Type B pancreatic cell (in vitro differentiated cells): ENCODE results near the gene PPIF. TPM values are rescaled to one million over a fixed set of nuclear protein-coding genes. Genes with fewer than 3 reads are reported as not detected.

ENCODE experiments used
- DNase-seq: peaks from one replicate; pipeline ENCODE4 v3.0.0; 2021; ENCODE audit warnings: mixed read lengths; ENCODE audit not compliant: unreplicated experiment; ENCODE audit errors: extremely low spot score
- H3K27ac Mint-ChIP-seq: 2 replicates; pipeline ENCODE4 v1.8.0; 2021; ENCODE audit warnings: mild to moderate bottlenecking, mixed read lengths
- H3K27me3 Mint-ChIP-seq: 2 replicates; pipeline ENCODE4 v1.8.0; 2021; ENCODE audit warnings: mixed read lengths
- H3K36me3 Mint-ChIP-seq: 2 replicates; pipeline ENCODE4 v1.8.0; 2021; ENCODE audit warnings: mixed read lengths
- H3K4me1 Mint-ChIP-seq: one replicate; pipeline ENCODE4 v1.8.0; 2021; ENCODE audit warnings: mixed read lengths; ENCODE audit not compliant: unreplicated experiment
- H3K4me3 Mint-ChIP-seq: 2 replicates; pipeline ENCODE4 v1.8.0; 2021; ENCODE audit warnings: mild to moderate bottlenecking, mixed read lengths
- H3K9me3 Mint-ChIP-seq: 2 replicates; pipeline ENCODE4 v1.8.0; 2021; ENCODE audit warnings: mixed read lengths
- total RNA-seq: library from RNA; stranded (reverse); gene quantifications from 2 replicates; pipeline ENCODE4 v1.2.1, GENCODE V29; 2021; ENCODE audit warnings: low replicate concordance
- TF ChIP-seq, protein P1 (sequence below): fragments of 200-600 bp; sonication (generic); conservative IDR thresholded peaks from 2 replicates; pipeline ENCODE4 v1.5.0; 2021; ENCODE audit warnings: antibody characterized with exemption, mild to moderate bottlenecking

The PPIF gene
- total RNA-seq, 1 donor from 2014 or later = 67.5 TPM

DNA sequence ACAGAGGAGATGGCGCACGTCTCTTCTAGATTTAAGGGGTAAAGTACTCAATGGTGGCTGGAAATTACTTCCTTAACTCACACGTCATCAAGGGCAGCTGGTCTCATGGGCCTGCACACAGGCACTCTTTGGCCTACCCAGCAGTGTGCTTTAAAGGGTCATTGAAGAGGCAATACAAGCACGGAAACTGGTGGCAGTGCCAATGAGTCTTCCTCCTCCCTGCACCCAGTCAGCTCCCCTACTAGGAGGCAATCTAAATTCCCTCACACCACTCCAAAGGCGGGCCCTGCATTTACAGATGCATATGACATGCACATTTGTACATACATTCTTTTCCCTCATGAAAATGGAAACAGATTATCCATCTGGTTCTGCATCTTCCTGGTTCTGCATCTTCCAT lies 47.4 kb downstream of the PPIF start:
- DNase-seq = no peak
- H3K4me1 Mint-ChIP-seq = peaks cover 39% of the 10 kb centered on the region
- TF ChIP-seq, protein P1, sequence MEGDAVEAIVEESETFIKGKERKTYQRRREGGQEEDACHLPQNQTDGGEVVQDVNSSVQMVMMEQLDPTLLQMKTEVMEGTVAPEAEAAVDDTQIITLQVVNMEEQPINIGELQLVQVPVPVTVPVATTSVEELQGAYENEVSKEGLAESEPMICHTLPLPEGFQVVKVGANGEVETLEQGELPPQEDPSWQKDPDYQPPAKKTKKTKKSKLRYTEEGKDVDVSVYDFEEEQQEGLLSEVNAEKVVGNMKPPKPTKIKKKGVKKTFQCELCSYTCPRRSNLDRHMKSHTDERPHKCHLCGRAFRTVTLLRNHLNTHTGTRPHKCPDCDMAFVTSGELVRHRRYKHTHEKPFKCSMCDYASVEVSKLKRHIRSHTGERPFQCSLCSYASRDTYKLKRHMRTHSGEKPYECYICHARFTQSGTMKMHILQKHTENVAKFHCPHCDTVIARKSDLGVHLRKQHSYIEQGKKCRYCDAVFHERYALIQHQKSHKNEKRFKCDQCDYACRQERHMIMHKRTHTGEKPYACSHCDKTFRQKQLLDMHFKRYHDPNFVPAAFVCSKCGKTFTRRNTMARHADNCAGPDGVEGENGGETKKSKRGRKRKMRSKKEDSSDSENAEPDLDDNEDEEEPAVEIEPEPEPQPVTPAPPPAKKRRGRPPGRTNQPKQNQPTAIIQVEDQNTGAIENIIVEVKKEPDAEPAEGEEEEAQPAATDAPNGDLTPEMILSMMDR = no peak
- no peak overlapping the region for H3K4me3 Mint-ChIP-seq
- H3K9me3 Mint-ChIP-seq = no peaks in the 10 kb centered on the region
- H3K27me3 Mint-ChIP-seq = no peaks in the 10 kb centered on the region
- H3K27ac Mint-ChIP-seq = no peak overlapping the region
- H3K36me3 Mint-ChIP-seq = peaks cover 10% of the 10 kb centered on the region

DNA sequence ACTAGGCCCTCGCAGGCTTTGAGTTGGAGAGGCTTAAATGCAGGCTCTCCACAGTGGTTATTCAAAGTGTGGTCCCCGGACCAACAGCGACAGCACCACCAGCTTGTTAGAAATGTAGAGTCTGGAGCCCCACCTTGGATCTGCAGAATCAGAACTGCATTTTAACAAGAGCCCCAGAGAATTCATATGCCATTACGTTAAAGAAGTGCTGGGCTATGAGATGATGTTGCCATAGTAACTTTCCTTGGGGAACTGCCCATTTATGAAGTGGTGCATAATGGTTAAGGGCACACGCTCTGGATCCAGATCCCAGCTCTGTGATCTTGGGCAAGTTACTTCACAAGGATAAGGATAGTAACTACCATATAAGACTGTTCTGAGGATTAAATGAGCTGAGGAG lies 49.3 kb downstream of the PPIF start:
- no peak overlapping the region for H3K4me3 Mint-ChIP-seq
- TF ChIP-seq, protein P1 = no peak
- no peak for DNase-seq
- no peaks in the 10 kb centered on the region for H3K9me3 Mint-ChIP-seq
- no peak overlapping the region for H3K27ac Mint-ChIP-seq
- H3K27me3 Mint-ChIP-seq = no peaks in the 10 kb centered on the region
- H3K4me1 Mint-ChIP-seq = peaks cover 46% of the 10 kb centered on the region
- H3K36me3 Mint-ChIP-seq = peaks cover 10% of the 10 kb centered on the region

DNA sequence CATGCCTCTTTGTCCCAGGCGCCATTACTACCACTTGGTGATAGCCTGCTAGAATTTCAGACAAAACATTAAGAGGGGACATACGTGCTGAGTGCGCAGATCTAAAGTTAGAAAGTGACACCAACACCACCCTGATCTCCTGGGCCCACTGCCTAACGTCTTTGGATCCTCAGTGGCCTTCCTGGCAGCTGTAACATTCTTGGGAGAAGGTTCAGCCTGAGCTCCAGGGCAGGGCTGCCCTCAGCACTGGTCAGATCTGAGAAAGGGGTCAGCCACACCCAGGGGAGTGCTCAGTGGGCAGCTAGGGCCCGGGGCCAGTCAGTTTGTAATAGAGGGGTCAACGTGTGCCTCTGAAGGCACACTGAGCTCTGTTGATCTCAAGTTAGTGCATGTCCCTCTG lies 49.8 kb downstream of the PPIF start:
- TF ChIP-seq, protein P1 = no peak
- H3K4me1 Mint-ChIP-seq = peaks cover 46% of the 10 kb centered on the region
- H3K27ac Mint-ChIP-seq = no peak overlapping the region
- DNase-seq = no peak
- no peak overlapping the region for H3K4me3 Mint-ChIP-seq
- H3K9me3 Mint-ChIP-seq = no peaks in the 10 kb centered on the region
- no peaks in the 10 kb centered on the region for H3K27me3 Mint-ChIP-seq
- peaks cover 10% of the 10 kb centered on the region for H3K36me3 Mint-ChIP-seq

DNA sequence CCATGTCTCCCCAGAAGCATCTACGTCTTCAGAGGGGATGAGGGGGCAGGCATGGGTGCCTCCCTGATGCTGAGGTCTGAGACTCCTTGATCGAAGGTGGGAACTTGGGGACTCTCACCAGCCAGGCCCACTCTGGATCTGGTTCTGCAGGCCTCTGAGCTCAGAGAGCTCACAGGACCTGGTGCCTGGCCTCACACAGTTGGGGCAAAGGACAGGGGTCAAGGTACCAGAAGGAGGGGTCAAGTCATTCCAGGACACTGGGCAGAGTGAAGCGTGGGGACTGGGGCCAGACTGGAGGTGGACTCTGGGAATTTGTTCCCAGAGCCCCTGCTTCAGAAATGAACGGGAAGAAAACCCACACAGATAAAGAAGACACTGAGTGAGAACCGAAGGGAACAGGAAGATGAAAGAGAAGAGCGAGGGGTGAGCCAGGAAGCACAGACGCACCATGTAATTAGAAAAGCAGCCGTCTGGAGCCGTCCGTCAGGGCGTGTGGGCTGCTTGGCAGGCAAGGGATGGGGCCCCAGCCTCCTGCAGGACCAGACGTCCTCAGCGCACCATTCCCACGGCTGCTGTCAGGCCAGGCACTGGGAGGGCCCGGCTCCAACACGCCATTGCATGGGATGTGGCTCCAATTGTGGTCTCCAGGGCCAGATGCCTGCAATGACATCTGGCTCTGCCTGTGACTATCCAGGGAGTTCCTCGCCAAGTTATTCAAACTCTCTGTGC lies 50.5 kb downstream of the PPIF start:
- TF ChIP-seq, protein P1 = no peak
- Mint-ChIP-seq H3K4me3 (peak overlapping the region; percentile 11), H3K4me1 (peaks cover 44% of the 10 kb centered on the region), H3K36me3 (peaks cover 6% of the 10 kb centered on the region), H3K27ac (no peak overlapping the region), H3K9me3 (no peaks in the 10 kb centered on the region), H3K27me3 (no peaks in the 10 kb centered on the region)
- no peak for DNase-seq

DNA sequence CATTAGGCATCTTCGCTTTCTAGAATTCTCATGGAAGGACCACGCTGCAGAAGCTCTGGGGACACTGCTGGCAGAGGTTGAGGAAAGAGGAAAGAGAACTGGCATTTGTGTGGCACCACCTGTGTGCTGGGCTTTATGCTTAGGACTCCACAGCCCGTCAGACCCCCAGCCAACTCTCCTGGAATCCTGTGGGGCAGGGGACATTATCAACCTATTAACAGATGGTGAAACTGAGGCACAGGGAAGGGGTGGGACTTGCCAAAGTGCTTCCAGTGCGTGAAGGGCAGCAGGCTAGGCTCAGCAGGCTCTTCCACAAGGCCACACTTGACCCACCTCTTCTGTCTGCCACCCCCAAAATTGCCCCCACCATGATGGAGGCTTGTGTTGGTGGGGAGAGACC lies 51.4 kb downstream of the PPIF start:
- Mint-ChIP-seq H3K27ac (peak overlapping the region; percentile 81), H3K9me3 (no peaks in the 10 kb centered on the region), H3K4me3 (peak overlapping the region; percentile 10), H3K36me3 (no peaks in the 10 kb centered on the region), H3K27me3 (no peaks in the 10 kb centered on the region), H3K4me1 (peaks cover 53% of the 10 kb centered on the region)
- TF ChIP-seq, protein P1 = no peak
- DNase-seq = no peak
